ENCODE data around the gene C17orf100.

Gene C17orf100

GRCh38 chr17:6605142-6605541 is 46.4 kb upstream of the C17orf100 start:
- Histone ChIP-seq H3K36me3 (replicated peaks; ENCODE audit: insufficient read depth, low read length) (no peaks in the 10 kb centered on the region; the same call in 1 of the 2 replicates), H3F3A (ENCODE audit: insufficient read depth, low read length) (no peaks in the 10 kb centered on the region)
- TF ChIP-seq EZH2 (optimal IDR thresholded peaks at IDR 0.05; ENCODE audit: low read depth, low read length) (no peak), CTCF (IDR thresholded peaks at IDR 0.05; ENCODE audit: low read length) (no peak), EZH2phosphoT487 (IDR thresholded peaks at IDR 0.05; ENCODE audit: low read length) (no peak)

GRCh38 chr17:6608321-6608720 is 43.2 kb upstream of the C17orf100 start:
- Histone ChIP-seq H3K9ac (ENCODE audit: low read length) (no peak overlapping the region), H3K9me2 (replicated peaks; ENCODE audit: insufficient read depth, low read length) (no peaks in the 10 kb centered on the region), H3K36me3 (replicated peaks; ENCODE audit: insufficient read depth, low read length) (no peaks in the 10 kb centered on the region; the same call in 1 of the 2 replicates), H4K20me1 (ENCODE audit: insufficient read depth, low read length) (no peaks in the 10 kb centered on the region), H3K27me3 (replicated peaks; ENCODE audit: insufficient read depth, low read length) (no peaks in the 10 kb centered on the region), H3K27ac (ENCODE audit: low read length) (no peak overlapping the region), H3K4me2 (ENCODE audit: low read depth, low read length) (no peak overlapping the region), H3K4me1 (ENCODE audit: low read length) (no peaks in the 10 kb centered on the region), H3K9me3 (replicated peaks; ENCODE audit: insufficient read depth, low read length) (no peaks in the 10 kb centered on the region), H3F3A (ENCODE audit: insufficient read depth, low read length) (no peaks in the 10 kb centered on the region), H3K79me2 (ENCODE audit: low read length) (no peaks in the 10 kb centered on the region), H2AFZ (ENCODE audit: low read length) (no peak overlapping the region), H3K4me3 (ENCODE audit: low read length) (no peak overlapping the region)
- DNase-seq, result no peak
- TF ChIP-seq CTCF (IDR thresholded peaks at IDR 0.05; ENCODE audit: low read length) (no peak), EZH2phosphoT487 (IDR thresholded peaks at IDR 0.05; ENCODE audit: low read length) (no peak), EZH2 (optimal IDR thresholded peaks at IDR 0.05; ENCODE audit: low read depth, low read length) (no peak)

More at GRCh38 chr17:6605142-6605541, 46.4 kb upstream of the C17orf100 start:
- H3K79me2 ChIP-seq (ENCODE audit: low read length), result no peaks in the 10 kb centered on the region
- H3K9me3 ChIP-seq (replicated peaks; ENCODE audit: insufficient read depth, low read length), result no peaks in the 10 kb centered on the region
- no peak overlapping the region for H3K9ac ChIP-seq (ENCODE audit: low read length)
- no peak overlapping the region for H3K4me3 ChIP-seq (ENCODE audit: low read length)
- H2AFZ ChIP-seq (ENCODE audit: low read length), result no peak overlapping the region
- DNase-seq, result no peak
- H4K20me1 ChIP-seq (ENCODE audit: insufficient read depth, low read length), result no peaks in the 10 kb centered on the region
- H3K4me2 ChIP-seq (ENCODE audit: low read depth, low read length), result no peak overlapping the region
- no peaks in the 10 kb centered on the region for H3K27me3 ChIP-seq (replicated peaks; ENCODE audit: insufficient read depth, low read length)
- no peaks in the 10 kb centered on the region for H3K9me2 ChIP-seq (replicated peaks; ENCODE audit: insufficient read depth, low read length)
- H3K27ac ChIP-seq (ENCODE audit: low read length), result no peak overlapping the region
- H3K4me1 ChIP-seq (ENCODE audit: low read length), result no peaks in the 10 kb centered on the region

GRCh38 chr17:6610011-6610410 is 41.6 kb upstream of the C17orf100 start:
- TF ChIP-seq EZH2phosphoT487 (IDR thresholded peaks at IDR 0.05; ENCODE audit: low read length) (no peak), CTCF (IDR thresholded peaks at IDR 0.05; ENCODE audit: low read length) (no peak)
- no peak overlapping the region for H3K4me2 ChIP-seq (ENCODE audit: low read depth, low read length)
- H2AFZ ChIP-seq (ENCODE audit: low read length), result no peak overlapping the region
- DNase-seq, result no peak
- no peak overlapping the region for H3K4me3 ChIP-seq (ENCODE audit: low read length)
- no peaks in the 10 kb centered on the region for H3K9me3 ChIP-seq (replicated peaks; ENCODE audit: insufficient read depth, low read length)
- H3K9me2 ChIP-seq (replicated peaks; ENCODE audit: insufficient read depth, low read length), result no peaks in the 10 kb centered on the region
- no peaks in the 10 kb centered on the region for H3K27me3 ChIP-seq (replicated peaks; ENCODE audit: insufficient read depth, low read length)
- no peaks in the 10 kb centered on the region for H3K79me2 ChIP-seq (ENCODE audit: low read length)
- H3K27ac ChIP-seq (ENCODE audit: low read length), result no peak overlapping the region
- H3K9ac ChIP-seq (ENCODE audit: low read length), result no peak overlapping the region
- H3F3A ChIP-seq (ENCODE audit: insufficient read depth, low read length), result no peaks in the 10 kb centered on the region
- no peaks in the 10 kb centered on the region; the same call in 1 of the 2 replicates for H3K36me3 ChIP-seq (replicated peaks; ENCODE audit: insufficient read depth, low read length)
- no peaks in the 10 kb centered on the region for H4K20me1 ChIP-seq (ENCODE audit: insufficient read depth, low read length)
- H3K4me1 ChIP-seq (ENCODE audit: low read length), result no peaks in the 10 kb centered on the region; the same call in 1 of the 2 replicates

All from MM.1S (cell line).